Activated CD4-positive, CD25-positive, alpha-beta regulatory T cell (primary cell): ENCODE data around the gene WAPL.
"Not testable (repeated sequence)": the region's sequence is repeated elsewhere in the genome, so short reads cannot be mapped to it uniquely, and the experiment has no call there.

Source experiments
- DNase-seq, 4 experiments: peaks; one replicate each; lab custom pipeline; 2025; lab: John Stamatoyannopoulos, UW

Gene WAPL

GRCh38 chr10:86410542-86411124 lies 111.0 kb downstream of the WAPL start:
- DNase-seq: no peak

GRCh38 chr10:86409183-86409582 lies 112.4 kb downstream of the WAPL start:
- DNase-seq: no peak

DNA sequence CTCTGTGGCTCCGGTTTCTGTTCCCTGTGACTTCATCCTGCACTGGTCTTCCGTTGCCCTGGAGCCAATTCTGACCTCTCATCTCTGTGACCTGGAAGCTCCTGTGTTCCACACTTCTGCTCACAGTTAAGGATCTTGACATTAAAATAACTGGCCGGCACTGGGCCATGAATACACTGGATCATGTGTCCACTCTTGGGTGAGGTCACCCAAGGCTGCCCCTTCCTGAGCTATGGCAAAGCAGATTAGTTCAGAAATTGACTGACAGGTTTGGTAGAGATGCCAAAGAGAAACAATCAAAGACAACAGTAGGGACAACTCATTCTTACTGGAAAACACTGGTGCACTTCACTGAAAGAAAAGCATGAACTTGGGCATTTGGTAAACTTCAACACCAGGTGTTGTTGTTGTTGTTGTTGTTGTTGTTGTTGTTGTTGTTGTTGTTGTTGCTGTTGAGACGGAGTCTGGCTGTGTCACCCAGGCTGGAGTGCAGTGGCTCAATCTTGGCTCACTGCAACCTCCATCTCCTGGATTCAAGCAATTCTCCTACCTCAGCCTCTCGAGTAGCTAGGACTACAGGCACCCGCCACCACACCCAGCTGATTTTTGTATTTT lies 118.3 kb downstream of the WAPL start:
- no peak for DNase-seq

- no peak for DNase-seq
Observed at GRCh38 chr10:86402283-86402941, 119.2 kb downstream of the WAPL start.

- DNase-seq: no peak
Observed at GRCh38 chr10:86401588-86402282, 119.9 kb downstream of the WAPL start.

DNA sequence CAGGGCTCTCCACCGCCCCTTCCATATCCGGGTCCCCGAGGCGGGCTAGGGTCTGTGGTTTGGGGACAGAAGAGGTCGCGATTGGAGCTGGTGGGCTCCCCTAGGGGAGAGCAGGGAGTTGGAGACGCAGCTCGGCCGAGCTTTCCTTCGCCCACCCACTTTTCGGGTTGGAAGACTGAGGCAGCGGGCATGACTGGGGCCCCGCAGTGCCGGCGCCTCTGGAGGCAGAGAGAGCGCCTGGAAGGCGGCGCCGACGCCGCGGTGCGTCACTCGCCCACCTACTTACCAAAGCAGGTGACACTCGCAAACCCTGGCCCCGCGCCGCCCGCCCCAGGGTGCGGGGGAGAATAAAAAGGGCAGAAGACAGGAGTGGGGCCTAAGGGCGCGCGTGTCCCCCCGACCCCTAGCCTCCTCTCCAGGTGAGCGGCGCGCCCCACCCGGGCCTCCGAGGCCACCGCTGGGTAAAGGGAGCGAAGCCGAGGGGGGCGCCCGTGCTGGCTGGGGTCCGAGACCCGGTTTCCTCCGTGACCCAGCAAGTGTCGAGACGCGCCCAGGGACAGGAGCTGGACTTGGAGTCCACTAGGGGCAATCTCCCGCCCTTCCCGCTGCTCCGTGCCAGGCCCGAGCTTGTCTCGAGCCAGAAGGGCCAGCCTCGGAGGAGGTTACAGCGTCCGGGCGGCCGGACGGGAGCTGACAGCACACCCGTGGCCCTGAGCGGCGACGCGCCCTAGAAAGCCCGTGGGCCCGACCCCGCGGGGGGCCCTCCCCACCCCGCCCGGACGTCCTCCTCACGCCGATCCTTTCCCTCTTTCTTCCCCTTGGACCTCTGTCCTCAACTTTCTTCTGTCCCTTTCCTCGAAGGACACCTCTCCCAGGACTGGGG lies 120.6 kb downstream of the WAPL start:
- DNase-seq: peak; percentile 45 to 64 (median 52)

DNA sequence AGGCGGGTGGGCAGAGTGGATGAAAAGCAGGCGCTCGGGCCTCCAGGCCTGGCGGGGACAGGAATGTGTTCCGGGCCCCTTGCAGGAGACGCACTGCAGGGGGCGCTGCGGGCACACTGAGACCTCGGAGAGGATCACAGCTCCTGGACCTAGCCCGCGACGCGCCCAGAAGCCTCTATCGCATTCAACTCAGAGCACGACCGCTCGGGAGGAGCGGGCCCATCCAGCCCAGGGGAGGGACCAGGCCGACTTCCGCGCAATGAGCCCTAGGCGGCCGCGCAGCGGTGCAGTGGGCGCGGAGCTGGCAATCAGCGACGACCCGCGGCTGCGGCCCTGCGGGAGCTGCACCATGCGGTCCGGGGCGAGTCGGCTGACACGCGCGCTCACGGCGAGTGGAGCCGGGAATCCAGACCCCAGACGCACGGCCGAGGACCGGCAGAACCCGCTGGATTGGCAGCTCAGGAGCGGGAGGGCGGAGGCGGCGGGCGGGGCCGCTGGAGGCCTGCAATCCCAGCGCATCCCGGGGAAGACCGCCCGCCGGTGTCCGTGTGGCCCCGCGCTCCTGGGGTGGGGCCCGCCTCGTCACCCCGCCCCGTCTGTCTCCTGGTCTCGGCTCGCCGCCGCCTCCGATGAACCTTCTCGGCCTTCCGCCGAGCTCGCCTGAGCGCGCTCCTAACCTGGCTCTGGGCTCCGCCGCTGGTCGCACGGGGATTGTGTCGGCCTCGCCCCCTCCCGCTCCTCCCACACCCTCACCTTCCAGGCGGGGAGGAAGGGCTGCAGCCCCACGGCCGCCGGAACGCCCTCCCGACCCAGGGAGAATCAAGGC lies 121.5 kb downstream of the WAPL start:
- peak; percentile 83 to 97 (median 92) for DNase-seq

- no peak for DNase-seq
Observed at GRCh38 chr10:86399514-86399878, 122.1 kb downstream of the WAPL start.

DNA sequence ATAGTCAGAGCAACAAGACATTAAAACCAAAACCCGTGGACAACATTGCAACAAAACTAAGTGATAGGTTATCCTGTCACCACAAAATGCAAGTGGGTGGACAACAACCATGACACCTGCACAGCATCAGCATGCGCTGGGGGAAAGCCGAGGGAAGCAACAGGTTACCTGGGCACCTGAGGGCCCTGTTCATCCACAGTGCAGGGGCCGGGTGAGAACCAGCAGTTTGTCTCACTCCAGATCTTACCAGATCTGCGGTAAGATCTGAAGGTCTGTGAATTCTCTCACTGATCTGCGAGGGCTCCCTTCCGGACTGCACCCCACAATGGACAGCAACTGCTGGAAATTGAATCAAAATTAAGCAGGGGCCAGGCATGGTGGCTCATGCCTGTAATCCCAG lies 124.5 kb downstream of the WAPL start:
- no peak for DNase-seq

GRCh38 chr10:86393862-86394455 lies 127.6 kb downstream of the WAPL start:
- no peak for DNase-seq

DNA sequence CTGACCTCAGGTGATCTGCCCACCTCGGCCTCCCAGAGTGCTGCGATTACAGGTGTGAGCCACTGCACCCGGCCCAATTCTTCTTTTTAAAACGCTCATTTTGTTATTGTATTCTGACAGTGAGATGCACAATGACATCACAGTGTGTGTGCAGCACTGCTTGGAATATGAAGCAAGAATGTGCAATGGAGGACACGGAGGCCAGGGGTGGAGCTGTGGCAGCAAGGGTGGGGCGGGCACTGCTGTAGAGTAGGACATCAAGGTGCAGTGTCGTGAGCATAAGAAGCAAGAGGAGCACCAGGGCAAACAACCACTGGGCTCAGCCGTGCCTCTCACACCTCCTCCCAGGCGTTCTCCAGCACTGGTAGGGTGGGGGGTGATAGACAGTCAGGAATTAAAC lies 128.2 kb downstream of the WAPL start:
- DNase-seq: no peak

DNA sequence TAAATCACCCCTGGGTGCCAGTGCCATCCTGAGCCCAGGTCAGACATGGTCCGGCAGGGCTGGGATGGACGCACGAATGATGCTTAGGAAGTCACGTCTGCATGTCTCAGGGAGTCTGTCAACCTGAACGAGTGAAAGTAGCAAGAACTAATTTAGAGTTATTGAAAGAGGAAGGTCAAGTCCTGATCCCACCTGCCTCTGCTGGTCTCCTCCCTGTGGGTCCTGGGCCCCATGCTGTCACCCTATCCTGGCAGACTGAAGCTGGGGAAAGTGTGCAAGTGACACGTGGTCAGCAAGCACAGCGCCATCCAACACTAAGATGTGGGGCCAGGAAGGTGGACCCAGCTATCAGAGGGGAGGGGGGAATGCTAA lies 128.9 kb downstream of the WAPL start:
- no peak for DNase-seq

- DNase-seq: no peak
Observed at GRCh38 chr10:86391986-86392722, 129.4 kb downstream of the WAPL start.

DNA sequence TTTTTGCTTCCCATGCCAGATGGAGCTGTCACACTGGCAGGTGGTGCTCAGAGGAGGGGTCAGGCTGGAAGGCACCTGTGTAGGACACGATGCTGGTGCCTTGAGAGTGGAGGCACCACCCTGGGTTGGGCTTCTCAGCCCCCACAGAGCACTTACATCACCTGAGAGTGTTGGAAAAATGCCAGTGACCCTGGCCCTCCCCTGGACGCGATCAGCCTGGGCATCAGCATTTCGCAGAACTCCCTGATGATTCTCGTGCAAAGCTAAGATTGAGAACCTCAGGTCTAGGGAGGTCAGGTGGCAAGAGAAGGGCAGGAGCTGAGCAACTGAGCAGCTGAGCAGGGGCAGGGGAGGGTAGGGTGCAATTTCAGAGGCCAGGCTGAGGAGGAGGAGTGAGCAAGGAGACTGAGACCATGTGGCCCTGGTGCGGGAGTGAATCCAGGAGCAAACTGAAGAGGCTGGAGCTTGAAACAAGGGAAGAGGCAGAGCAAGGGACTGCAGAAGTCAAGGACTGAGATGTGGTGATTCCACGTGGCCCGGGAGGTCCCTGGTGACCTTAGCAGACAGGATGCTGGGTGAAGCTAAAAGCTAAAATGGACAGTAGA lies 130.3 kb downstream of the WAPL start:
- DNase-seq: no peak

DNA sequence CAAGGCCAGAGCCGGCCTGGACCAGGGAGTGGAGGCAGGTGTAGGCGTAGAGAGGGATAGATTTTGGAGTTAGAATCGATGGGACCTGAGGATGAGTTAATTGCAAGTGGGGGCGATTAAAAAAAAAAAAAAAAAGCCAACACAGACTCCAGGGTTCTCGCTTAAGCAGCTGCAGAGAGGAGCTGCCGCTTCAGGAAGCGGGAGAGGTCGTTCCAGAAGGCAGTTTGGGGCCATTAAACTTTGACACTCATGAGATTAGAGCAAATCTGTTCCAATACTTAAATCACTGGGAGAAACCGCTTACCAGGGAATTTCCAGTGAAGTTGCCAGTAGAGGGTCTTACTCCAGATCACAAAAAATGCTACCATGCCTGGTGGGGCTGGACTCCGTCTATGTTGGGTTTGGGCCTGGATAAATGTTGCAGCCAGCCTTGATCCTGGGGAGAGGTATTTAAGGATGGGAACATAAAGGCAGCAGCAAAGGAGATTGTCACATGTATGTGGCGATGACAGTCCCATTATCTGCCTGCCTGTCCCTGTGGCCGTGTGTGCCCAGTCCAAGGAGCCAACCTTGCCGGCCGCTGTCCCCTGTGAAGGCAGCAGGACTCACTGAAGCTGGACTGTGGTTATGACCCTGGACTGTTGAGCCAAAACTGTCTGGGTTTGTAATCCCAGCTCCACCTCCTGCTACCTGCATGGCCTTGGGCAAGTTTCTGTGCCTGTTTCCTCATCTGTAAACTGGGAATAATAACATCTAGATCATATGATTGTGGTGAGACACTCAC lies 131.1 kb downstream of the WAPL start:
- DNase-seq: no peak

GRCh38 chr10:86389441-86390193 lies 132.0 kb downstream of the WAPL start:
- DNase-seq: no peak

DNA sequence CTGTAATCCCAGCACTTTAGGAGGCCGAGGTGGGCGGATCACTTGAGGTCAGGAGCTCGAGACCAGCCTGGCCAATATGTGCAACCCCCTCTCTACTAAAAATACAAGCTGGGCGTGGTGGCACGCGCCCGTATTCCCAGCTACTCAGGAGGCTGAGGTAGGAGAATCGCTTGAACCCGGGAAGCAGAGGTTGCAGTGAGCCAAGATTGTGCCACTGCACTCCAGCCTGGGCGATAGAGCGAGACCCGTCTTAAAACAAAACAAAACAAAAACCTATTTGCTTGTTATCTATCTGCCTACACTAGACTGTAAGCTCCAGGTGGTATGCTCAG lies 132.5 kb downstream of the WAPL start:
- DNase-seq: not testable (repeated sequence)

DNA sequence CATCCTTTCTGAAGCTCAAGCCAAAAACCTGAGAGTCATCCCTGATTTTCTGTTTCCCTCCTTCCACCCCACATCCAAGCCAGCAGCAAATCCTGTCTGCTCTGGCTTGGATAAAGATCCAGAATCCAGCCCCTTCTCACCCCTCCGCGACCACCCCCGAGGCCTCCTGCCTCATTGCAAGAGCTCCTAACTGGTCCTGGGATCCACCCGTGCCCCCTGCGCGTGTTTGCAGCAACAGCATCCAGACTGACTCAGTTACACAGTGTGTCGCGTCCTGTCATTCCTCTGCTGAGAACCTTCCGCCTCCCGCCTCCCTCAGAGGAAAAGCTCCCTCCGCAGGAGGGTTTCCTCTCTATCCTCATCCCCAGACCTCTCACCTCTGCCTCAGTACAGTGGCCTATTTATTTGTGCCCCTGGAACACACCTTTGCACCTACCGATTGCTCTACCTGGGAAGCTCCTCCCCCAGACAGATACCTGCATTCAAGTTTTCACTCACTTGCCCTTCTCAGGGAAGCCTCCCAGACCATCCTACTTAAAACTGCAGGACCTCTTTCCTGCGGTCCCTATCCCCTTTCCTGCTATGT lies 133.4 kb downstream of the WAPL start:
- no peak for DNase-seq
